NCI-H226 (cell line): ENCODE data around the gene TRIM9.

Source experiments
- DNase-seq: peaks from one replicate; pipeline ENCODE4 v3.0.0-alpha.2; 2015

The TRIM9 gene

GRCh38 chr14:50929506-50929905 is 165.4 kb downstream of the TRIM9 start:
- DNase-seq, result no peak

GRCh38 chr14:50928002-50928635 is 166.8 kb downstream of the TRIM9 start:
- DNase-seq, result peak; percentile 85

- DNase-seq, result no peak
Measured at GRCh38 chr14:50926851-50927386, 168.0 kb downstream of the TRIM9 start.
